ENCODE measurements around the gene GATA5.
"Not testable (repeated sequence)": the region's sequence is repeated elsewhere in the genome, so short reads cannot be mapped to it uniquely, and the experiment has no call there.

GATA5 gene

DNA sequence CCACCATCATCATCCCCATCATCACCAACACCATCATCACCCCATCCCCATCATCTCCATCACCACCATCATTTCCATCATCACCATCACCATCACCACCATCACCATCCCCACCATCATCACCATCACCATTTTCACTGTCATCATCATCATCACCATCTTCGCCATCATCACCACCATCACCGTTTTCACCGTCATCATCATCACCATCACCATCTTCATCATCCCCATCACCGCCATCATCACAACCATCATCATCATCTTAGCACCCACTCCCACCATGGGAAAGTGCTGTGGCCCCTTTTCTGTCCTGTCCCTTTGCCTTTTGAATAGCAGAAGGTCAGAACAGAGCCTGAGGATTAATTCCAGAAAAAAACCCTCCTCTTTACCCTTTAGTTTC, 28.5 kb upstream of the GATA5 start:
- DNase-seq: no peak

DNA sequence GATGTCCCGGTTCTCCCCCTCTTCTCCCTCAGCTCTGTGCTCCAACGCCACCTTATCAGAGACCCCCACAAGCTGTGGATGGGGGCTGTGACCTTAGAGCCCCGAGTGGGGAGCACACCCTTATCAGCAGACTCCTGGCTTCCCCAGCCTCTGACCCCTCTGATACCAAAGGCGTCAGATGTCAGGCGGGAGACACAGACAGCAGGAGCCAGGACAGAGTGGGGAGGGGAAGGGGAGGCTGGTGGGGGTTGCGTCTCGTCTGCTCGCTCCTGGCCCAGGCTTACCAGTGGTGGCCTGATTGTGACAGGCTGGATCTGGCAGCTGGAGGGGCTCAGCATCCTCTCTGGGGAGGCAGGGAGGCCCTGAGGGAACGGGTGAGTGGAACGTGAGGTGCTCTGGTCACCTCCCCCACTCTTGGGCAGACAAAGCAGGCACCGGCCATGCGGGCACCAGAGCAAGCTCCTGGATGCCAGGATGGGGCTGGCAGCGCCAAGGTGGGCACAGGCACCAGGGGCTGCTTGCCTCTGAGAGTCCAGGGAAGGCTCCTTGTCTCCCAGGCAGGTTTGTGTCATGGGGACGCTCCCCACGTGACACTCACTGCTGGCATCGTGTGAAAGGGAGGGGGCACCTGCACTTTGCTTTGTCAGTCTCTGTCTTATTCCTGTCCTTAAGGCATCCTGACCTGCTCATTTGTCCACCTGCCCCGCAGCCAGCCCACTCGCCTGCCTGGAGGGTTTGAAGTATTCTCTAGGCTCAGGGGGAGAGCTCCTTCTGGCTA, 27.8 kb upstream of the GATA5 start:
- no peak for DNase-seq

DNA sequence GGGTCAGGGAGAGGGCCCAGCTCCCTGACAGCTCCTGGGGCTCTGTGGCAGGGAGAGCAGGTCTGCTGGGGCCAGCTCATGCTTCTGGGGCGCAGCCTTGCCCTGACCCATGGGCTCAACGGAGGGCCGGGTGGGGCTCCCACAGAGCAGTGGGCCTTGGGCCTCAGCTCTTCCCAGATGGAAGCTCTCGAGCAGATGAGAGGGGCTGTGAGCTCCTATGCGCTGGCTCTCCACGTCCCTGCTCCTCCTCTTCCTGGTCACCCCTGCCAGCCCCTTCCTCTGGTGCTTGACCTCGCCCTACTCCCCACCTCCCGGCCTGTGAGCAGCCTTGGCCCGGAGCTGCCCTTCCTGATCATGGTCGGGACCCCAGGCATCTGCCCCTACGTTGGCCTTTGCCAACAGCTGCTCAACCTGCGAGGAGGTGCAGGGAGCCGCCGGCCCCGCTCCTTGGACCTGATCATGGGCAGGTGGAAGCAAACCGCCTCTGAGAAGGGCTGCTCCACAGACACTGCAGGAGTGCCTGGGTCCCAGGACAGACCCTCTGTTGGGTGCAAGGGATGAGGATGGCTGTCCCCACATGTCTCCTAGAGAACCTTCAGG, 26.8 kb upstream of the GATA5 start:
- no peak for DNase-seq

DNA sequence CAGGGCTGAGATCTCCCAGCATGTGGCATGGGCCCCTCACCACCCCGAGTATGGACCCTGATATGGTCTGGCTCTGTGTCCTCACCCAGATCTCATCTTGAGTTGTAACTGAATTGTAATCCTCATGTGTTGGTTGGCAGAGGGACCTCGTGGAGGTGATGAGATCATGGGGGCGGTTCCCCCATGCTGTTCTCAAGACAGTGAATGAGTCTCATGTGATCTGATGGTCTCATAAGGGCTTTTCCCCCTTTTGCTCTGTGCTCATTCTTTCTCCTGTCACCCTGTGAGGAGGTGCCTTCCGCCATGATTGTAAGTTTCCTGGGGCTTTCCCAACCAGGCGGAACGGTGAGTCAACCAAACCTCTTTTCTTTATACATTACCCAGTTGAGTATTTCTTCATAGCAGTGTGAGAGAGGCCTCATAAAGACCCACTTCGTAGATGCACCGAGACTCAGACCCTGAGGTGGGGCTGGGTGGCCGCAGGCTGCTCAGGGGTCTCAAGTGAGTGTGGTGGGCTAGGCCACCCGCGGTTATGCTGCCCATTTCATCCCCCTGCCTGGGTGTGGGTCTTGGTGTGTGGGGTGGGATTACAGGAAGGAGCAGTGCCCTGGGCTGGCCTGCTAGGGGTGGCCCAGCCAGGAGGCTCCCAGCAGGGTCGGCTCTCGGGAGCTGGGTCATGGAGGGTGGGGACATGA, 26.2 kb upstream of the GATA5 start:
- peak; percentile 60 for DNase-seq

DNA sequence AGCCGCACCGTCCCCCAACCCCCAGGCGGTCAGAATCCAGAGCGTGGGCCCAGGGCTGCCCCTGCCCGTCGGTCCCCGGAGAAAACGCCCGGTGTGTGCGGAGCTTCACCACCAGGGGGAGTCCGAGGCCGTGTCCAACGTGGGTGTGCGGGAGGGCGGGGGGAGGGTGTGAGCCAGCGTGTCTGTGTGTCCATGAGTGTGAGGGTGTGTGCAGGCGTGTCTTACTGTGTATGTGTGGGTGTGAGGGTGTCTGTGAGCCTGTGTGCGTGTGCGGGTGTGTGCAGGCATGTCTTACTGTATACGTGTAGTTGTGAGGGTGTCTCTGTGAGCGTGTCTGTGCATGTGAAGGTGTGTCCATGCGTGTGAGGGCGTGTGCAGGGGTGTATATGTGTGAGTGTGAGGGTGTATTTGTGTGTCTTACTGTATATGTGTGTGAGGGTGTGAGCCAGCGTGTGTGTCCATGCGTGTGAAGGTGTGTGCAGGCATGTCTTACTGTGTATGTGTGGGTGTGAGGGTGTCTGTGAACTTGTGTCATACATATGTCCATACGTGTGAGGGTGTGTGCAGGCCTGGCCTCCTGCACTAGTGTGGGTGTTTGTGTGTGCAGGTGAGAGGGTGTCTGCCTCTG, 24.6 kb upstream of the GATA5 start:
- peak; percentile 78 for DNase-seq

DNA sequence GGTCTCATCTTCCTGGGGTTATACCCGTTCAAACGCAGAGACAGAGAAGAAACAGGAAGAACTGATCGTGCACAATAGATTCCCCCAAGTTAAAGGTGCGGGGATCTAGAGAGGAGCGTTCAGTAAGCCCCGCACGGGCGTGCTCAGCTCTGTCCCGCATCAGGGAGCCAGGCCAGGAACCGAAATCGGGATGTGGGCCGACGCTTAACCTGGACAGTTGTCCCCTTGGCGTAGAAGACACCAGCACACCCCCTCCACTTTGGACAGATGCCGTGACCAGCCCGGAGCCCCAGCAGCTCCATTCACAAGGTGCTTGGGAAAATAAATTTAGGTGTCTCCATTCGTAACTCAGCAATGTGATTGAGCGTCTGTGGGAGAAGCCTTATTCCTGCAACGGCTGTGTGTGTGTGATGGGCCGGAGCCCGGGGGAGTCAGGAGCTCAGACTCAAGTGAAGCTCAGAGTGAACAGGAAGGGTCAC, 24.0 kb upstream of the GATA5 start:
- DNase-seq: no peak

DNA sequence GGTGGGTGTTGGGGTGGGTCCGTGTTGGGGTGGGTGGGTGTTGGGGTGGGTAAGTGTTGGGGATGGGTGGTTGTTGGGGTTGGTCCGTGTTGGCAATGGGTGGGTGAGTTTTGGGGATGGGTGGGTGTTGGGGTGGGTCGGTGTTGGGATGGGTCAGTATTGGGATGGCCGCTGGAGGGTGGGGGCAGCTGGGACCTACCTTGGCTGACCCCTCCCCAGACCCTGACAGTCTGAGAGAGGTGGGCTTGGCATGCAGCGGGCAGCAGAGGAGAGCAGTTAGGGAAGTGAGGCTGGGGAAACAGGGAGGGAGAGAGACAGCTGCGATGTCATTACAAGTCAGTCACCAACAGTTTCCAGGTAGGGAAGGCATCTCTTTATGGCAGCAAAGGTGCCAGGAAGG, 23.1 kb upstream of the GATA5 start:
- DNase-seq: no peak

DNA sequence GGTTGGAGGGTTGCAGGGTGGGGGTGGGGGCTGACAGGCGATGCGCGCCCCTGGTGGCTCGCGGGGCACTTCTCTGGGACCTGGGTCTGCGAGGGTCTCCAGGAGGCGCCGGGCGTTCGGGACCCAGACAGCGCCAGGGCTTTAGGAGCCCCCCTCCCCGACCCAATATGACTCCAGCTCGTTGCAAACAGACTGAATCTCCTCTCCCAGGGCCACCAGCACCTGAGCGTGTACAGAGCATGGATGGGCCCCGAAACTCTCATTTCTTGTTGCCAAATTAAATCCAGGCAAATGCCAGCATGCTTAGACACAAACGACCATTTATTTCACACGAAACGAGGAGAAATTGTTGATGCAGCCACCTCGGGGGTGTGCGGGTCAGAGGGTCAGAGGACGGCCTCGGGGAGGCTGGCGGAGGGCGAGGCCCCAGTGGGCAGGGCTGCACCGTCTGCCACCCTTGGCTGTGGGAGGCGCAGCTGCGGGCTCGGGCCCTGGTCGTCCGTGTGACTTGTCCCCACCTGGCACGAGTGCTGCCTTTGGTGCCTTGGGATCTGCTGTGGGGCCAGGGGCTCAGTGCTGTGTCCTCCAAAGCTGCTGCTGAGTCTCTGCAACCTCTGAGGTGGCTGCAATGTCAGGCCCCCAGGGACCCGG, 20.9 kb upstream of the GATA5 start:
- peak; percentile 19 for DNase-seq

DNA sequence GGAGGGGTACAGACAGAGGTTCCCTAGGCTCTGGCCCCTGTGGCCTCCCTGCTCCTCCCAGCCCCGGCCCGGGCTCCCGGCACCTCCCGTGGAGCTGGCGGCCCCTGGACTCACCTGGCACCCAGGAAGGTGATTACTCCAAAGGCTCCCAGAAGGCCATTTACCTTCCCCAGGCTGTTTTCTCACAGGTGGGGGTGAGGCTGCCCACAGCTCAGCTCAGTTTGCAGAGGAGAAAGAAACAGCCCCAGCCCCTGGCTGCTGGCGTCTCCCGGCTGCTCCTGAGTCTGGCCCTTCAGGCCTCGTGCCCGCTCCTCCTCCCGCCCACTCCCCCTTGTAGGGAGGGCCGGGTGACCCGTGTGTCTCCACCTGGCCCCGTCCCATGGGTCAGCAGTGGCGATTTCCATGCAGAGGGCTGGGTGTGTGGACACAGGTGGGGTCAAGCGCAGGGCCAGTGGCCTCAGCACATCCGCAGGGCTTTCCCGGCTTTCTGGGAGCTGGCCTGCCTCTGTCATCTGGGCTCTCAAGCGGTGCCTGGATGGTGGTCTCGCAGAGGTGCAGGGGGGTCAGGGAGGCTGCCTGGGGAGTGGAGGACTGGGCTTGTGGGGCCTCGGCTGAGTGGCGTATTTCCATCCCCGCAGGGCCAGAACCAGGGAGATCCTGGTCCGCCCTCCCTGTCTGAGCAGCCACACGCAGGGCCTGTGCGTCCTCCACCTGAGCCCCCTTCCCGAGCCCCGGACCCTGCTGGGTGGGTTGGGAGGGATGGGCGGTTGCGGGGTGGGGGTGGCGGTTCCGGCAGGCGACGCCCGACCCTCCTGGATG, 20.2 kb upstream of the GATA5 start:
- no peak for DNase-seq

DNA sequence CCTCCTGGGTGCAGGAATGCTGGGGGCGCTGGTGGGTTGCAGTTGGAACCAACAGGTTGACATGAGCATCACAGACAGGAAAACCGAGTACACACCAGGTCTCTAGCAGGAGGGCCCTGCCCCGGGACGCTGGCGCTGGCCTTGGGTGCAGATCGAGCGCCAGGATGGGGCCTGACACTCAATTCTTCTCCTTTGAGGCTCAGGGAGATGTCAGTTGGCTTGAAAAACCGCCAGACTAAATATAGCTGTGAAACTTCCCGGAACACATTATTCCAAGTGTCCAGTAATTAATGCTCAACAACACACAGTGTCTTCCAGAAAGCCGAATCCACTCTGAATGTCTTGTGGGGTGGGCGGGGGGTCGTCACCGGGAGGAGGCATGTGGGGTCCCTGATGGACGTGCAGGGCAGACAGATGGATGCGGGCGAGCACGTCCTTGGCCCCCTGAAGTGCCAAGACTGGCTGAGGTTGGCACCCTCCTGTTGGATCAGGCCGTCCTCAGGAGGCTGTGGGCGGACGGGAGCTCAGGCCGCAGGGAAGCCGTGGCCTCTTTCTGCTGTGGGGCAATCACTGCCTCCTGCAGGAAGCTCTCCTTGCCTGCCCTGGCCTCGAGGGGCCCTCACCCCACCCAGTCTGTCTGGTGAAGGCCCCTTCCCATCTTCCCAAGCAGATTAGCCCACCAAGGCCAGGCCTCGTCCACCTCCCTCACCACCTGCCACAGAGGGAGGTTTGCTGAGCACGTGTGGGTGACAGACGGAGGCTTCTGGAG, 19.4 kb upstream of the GATA5 start:
- DNase-seq: no peak

DNA sequence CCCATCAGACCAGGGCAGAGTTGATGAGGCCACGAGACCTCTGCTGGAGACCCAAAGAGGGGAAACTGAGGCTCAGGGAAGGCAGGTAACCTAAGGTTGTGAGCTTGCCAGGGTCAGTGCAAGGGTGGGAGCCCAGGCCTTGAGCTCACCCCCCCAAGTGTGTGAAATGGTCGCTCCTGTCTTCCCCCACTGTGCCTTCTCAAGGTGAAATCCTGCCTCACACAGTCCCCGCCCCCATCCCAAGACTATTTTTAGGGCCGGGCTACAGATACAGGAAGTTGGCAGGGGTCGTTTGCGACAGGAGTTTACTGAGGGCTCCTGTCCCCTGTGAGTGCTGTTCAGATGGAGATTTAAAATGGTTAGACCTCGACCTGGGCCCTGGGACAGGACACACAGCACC, 18.7 kb upstream of the GATA5 start:
- no peak for DNase-seq

DNA sequence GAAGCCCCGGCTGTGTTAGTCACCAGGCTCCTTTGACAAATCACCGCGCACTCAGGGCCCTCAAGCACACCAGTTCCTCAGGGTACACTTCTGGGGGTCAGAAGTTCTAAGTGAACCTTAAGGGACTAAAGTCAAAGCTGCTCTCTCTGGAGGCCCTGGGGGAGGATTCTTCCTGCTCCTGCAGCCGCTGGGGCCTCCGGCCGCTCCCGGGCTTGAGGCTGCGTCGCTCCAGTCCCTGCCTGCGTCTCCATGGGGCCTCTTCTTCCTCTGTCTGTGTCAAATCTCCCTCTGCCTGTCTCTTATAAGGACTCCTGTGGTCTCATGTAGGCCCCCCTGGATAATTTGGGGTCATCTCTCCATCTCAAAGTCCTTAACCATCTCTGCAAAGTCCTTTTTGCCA, 18.1 kb upstream of the GATA5 start:
- no peak for DNase-seq

DNA sequence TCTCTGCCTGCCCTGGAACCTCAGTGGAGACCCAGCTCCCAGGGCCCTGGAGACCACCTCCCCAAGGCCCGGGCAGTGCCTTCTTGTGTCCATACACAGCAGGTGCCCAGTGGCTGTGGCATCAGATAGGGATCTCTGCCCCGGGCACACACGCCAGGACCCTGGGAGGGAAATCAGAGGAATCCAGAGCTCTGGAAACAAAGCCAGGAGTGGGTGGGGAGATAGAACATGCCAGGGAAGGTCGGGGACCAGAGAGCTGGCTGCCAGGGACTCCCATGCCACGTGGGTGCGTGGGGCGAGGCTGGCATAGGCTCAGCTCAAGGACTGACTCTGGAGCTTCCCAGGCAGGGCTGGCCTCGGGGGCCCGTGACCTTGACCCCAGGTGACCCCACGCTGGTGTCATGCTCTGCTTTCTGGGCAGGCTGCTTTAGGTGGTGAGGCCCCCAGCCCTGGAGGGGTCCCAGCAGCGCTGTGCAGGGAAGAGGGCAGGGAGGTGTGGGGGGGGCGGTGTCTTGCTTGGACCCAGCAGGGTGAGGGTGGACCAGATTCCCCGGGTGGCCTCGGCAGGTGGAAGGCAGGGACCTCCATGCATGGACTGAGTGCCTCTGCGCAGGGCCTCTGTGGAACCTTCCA, 17.6 kb upstream of the GATA5 start:
- no peak for DNase-seq

DNA sequence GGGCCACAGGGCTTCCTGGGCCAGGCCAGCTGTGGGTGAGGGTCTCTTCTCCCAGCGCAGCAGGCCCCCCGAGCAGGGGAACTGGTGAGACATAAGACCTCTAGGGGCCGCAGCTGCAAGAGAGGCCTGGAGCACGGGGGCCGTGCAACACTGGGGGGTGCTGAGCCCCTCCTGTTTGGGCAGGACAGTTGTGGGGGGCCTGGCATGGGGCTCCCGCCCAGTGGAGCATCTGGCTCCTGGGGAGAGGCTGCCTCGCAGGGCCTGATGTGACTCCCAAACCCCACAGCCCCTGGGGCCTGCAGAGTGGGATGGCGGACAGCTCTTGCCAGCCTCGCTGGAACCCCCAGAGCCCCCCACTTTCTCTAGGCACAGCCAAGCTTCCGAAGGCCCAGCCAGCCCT, 16.9 kb upstream of the GATA5 start:
- DNase-seq: no peak

DNA sequence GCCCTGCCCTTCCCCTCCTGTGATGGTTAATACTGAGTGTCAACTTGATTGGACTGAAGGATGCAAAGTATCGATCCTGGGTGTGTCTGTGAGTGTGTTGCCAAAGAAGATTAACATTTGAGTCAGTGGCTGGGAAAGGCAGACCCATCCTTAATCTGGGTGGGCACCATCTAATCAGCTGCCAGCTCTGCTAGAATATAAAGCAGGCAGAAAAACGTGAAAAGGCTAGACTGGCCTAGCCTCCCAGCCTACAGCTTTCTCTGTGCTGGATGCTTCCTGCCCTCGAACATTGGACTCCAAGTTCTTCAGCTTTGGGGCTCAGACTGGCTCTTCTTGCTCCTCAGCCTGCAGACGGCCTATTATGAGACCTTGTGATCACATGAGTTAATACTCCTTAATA, 15.0 kb upstream of the GATA5 start:
- DNase-seq: not testable (repeated sequence)

DNA sequence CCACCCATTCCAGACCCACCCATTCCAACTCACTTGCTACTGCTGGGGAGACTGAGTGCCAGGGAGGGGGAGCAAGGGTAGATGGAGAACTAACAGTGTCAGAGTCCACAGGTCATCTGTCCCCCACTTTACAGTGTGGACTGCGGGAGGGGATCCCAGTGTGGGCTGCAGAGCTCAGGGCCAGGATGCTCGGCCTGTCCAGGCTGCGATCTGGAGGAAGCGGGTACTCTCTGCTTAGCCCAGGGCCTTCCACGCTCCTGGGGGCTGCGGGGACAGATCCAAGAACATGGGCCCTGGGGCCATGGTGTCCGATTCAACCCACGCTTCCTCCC, 14.1 kb upstream of the GATA5 start:
- DNase-seq: no peak

DNA sequence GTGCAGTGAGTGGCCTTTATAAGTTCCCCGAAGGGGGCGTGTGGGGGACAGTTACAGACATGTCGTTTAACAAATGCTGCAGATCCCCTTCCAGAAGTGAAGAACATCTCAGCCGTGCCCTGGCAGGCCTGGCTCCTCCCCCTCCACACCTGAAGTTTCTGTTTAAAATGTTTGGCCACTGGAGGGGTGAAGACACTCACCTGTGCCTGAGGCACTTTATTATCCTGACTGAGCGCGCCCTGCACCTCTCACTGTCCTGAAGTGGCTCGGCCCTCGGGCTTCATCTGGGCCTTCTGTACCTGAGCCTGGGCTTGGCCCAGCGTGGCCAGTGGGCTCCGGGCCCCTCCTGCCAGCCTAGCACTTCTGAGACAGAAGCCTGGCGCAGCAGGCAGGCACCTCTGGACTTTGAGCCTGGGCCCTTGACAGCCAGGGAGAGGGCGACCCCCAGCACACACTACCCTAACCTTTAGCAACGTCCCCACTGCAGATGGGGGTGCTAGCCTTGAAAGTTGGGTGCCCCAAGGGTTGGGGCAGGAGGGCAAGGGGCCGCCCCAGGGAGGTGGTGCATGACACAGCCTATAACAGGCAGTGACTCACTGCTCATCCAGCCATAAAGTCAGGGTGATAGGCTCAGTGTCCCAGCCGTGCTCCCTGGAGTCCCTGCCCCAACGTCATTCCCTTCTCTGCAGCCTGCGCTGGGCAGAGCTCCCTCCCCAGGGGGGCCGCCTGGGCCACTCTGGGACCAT, 13.6 kb upstream of the GATA5 start:
- DNase-seq: no peak

DNA sequence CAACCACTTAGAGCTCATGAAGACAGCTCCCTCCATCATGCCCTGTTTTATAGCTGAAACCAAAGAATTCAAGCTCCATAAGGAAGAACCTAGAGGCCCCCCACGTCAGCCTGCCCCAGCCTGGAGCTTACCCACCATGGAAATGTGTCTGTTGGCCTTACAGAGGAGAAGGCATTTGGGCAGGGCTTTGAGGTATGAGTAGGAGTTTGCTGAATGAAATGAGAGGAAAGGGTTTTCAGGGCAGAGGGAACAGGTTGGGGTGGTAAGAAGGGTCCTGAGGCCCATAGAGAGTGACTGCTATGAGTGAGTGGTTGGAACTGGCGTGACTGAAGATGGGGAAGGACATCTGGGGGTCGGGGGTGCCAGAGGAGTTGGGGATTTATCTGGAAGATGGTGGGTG, 12.7 kb upstream of the GATA5 start:
- no peak for DNase-seq

DNA sequence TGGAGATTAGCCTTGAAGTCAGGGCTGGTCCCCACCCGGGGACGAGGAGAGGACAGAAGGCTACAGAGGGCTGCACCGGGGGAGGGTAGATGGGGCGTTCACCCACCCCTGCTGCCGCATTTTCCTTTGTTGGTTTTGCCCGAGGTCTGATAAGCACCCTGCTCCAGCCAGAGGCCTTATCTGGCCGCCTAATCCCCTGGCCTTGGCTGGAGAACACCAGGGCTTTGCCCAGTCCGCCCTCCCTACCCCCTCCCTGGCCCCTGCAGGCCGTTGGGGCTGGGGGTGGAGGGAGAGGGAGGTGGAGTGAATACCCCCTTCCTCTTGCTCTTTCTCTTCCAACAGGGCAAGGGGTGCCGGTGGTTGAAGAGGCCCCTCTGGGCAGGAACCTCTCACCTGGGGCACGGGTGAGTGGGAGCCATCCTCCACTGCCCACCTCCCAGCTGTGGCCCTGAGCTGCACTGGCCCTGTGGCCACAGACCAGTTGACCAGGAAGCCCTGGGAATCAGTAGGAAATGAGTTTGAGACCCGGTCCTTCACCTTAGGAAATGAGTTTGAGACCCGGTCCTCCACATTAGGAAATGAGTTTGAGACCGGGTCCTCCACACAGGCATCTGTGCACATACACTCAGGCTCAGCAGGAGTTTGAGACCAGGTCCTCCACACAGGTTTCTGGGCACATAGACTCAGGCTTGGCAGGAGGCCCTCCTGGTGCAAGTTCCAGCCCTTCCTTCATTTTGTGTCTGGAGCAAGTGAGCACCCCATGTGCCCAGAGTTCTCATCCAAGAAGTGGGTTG, 12.0 kb upstream of the GATA5 start:
- DNase-seq: no peak

All from CD4-positive, alpha-beta T cell treated with Interleukin-21 for 1 hour (primary cell).